CD4-positive, alpha-beta T cell (primary cell): Measurements from ENCODE around the gene UBD. TPM values are rescaled to one million over a fixed set of nuclear protein-coding genes. Genes with fewer than 3 reads are reported as not detected.

Experiments
- ATAC-seq: fragments of 200-7000 bp; cut with Tn5 transposase; one replicate; pipeline ENCODE4 v1.10.0; 2022; ENCODE audit warnings: mild to moderate bottlenecking; ENCODE audit not compliant: poor library complexity
- CTCF ChIA-PET: fragments of 350-600 bp; sonication (Branson Sonifier 250); formaldehyde crosslinking; loops from one replicate; lab custom pipeline; 2021; ENCODE audit warnings: antibody characterized with exemption, inconsistent platforms; lab: Charles Lee
- POLR2A ChIA-PET: fragments of 350-600 bp; sonication (Branson Sonifier 250); formaldehyde crosslinking; loops from one replicate; lab custom pipeline; 2021; ENCODE audit warnings: antibody characterized with exemption, inconsistent platforms; lab: Charles Lee
- DNase-seq, 14 experiments: peaks; one replicate each; pipeline ENCODE4 v3.0.0-alpha.2; 2013 to 2020; ENCODE audit warnings: mixed read lengths in 2 of 14
- H3K27ac ChIP-seq, 2 donors: one replicate each; pipeline versions ENCODE4 v1.5.1 to v1.7.0; 2013; ENCODE audit warnings: low read length in 2 of 2, low read depth in 1 of 2, mild to moderate bottlenecking in 1 of 2
- H3K27me3 ChIP-seq, 2 experiments: 1 replicate in 1 of 2; 2 replicates in 1 of 2; pipeline versions ENCODE4 v1.6.1 to v1.7.0; 2013; ENCODE audit warnings: low read length in 2 of 2, control low read depth in 1 of 2, mild to moderate bottlenecking in 1 of 2, moderate library complexity in 1 of 2; ENCODE audit not compliant: insufficient read depth in 2 of 2, control insufficient read depth in 1 of 2
- H3K36me3 ChIP-seq: one replicate; pipeline ENCODE4 v1.6.1; 2013; ENCODE audit warnings: low read length, control low read depth; ENCODE audit not compliant: insufficient read depth
- H3K4me1 ChIP-seq: one replicate; pipeline ENCODE4 v1.6.1; 2013; ENCODE audit warnings: low read length, control low read depth; ENCODE audit not compliant: insufficient read depth
- H3K4me3 ChIP-seq: one replicate; pipeline ENCODE4 v1.5.1; 2013; ENCODE audit warnings: mild to moderate bottlenecking, low read length, moderate library complexity
- H3K9me3 ChIP-seq, 2 experiments: 1 replicate in 1 of 2; 2 replicates in 1 of 2; pipeline versions ENCODE4 v1.6.1 to v1.7.0; 2013; ENCODE audit warnings: low read length in 2 of 2, mild to moderate bottlenecking in 2 of 2, control low read depth in 1 of 2, moderate library complexity in 1 of 2; ENCODE audit not compliant: control insufficient read depth in 1 of 2, insufficient read depth in 1 of 2
- H3K27ac Mint-ChIP-seq: one replicate; pipeline ENCODE4 v1.8.0; 2020; ENCODE audit warnings: mixed read lengths
- H3K27me3 Mint-ChIP-seq: one replicate; pipeline ENCODE4 v1.8.0; 2021; ENCODE audit warnings: mixed read lengths
- H3K36me3 Mint-ChIP-seq: one replicate; pipeline ENCODE4 v1.8.0; 2021; ENCODE audit warnings: low read depth, mixed read lengths
- H3K4me1 Mint-ChIP-seq: one replicate; pipeline ENCODE4 v1.8.0; 2021; ENCODE audit warnings: low read depth, mixed read lengths
- H3K4me3 Mint-ChIP-seq: one replicate; pipeline ENCODE4 v1.8.0; 2020; ENCODE audit warnings: mild to moderate bottlenecking, mixed read lengths
- H3K9me3 Mint-ChIP-seq: one replicate; pipeline ENCODE4 v1.8.0; 2020; ENCODE audit warnings: mixed read lengths
- CTCF ChIP-seq: fragments of 200-600 bp; IDR thresholded peaks from one replicate; pipeline ENCODE4 v1.8.0; 2022; ENCODE audit warnings: antibody characterized with exemption, mild to moderate bottlenecking
- intact Hi-C, 2 experiments: fragments of 100-400 bp; cut with DNase I in 1 of 2; cut with micrococcal nuclease in 1 of 2; formaldehyde crosslinking; loops; one replicate each; pipeline versions ENCODE4 v1.15.1 to v1.9.0; 2023 to 2025; cut with DNase I, micrococcal nuclease
- total RNA-seq, 174 experiments: library from RNA in 2 of 174; stranded (reverse) in 2 of 174; gene quantifications; one replicate each; pipeline ENCODE4 v1.2.3 and lab custom pipeline; 2021 to 2026

Gene UBD
- total RNA-seq, 2 experiments from 2014 or later: not detected

GRCh38 chr6:29520232-29520631 is 39.3 kb downstream of the UBD start:
- Histone ChIP-seq H3K27ac (no peak overlapping the region), H3K4me3 (no peak overlapping the region), H3K36me3 (no peaks in the 10 kb centered on the region), H3K27me3 (peaks cover 4 to 11% of the 10 kb centered on the region in 2 experiments), H3K9me3 (no peaks in the 10 kb centered on the region), H3K4me1 (peaks cover 4% of the 10 kb centered on the region)
- no peak for TF ChIP-seq CTCF
- DNase-seq: no peak
- intact Hi-C loops: no loop called here
- ChIA-PET CTCF (no interaction called here), POLR2A (no interaction called here)
- H3K9me3 Mint-ChIP-seq: no peaks in the 10 kb centered on the region
- no peaks in the 10 kb centered on the region for H3K36me3 Mint-ChIP-seq
- no peak for ATAC-seq
- H3K27me3 Mint-ChIP-seq: peaks cover 19% of the 10 kb centered on the region
- no peak overlapping the region for H3K27ac Mint-ChIP-seq
- H3K4me3 Mint-ChIP-seq: no peak overlapping the region
- H3K4me1 Mint-ChIP-seq: peaks cover 8% of the 10 kb centered on the region

GRCh38 chr6:29519291-29520010 is 40.1 kb downstream of the UBD start:
- Histone ChIP-seq H3K36me3 (no peaks in the 10 kb centered on the region), H3K4me3 (no peak overlapping the region), H3K4me1 (peaks cover 4% of the 10 kb centered on the region), H3K9me3 (no peaks in the 10 kb centered on the region), H3K27ac (no peak overlapping the region), H3K27me3 (peaks cover 4% of the 10 kb centered on the region in 2 experiments)
- peaks cover 8% of the 10 kb centered on the region for H3K4me1 Mint-ChIP-seq
- H3K9me3 Mint-ChIP-seq: no peaks in the 10 kb centered on the region
- no peaks in the 10 kb centered on the region for H3K36me3 Mint-ChIP-seq
- no peak for DNase-seq
- ChIA-PET CTCF (no interaction called here), POLR2A (no interaction called here)
- intact Hi-C loops: no loop called here
- H3K27me3 Mint-ChIP-seq: peaks cover 13% of the 10 kb centered on the region
- TF ChIP-seq CTCF: no peak
- H3K4me3 Mint-ChIP-seq: no peak overlapping the region
- H3K27ac Mint-ChIP-seq: no peak overlapping the region
- no peak for ATAC-seq

GRCh38 chr6:29517728-29518440 is 41.6 kb downstream of the UBD start:
- H3K9me3 ChIP-seq: no peaks in the 10 kb centered on the region

More at GRCh38 chr6:29517728-29518440, 41.6 kb downstream of the UBD start:
- ChIA-PET CTCF (no interaction called here), POLR2A (no interaction called here)
- TF ChIP-seq CTCF: no peak
- intact Hi-C loops: no loop called here
- Mint-ChIP-seq H3K27ac (no peak overlapping the region), H3K4me1 (peaks cover 8% of the 10 kb centered on the region), H3K4me3 (no peak overlapping the region), H3K36me3 (no peaks in the 10 kb centered on the region), H3K27me3 (peaks cover 10% of the 10 kb centered on the region), H3K9me3 (no peaks in the 10 kb centered on the region)
- Histone ChIP-seq H3K27ac (no peak overlapping the region), H3K4me1 (peaks cover 4% of the 10 kb centered on the region), H3K36me3 (no peaks in the 10 kb centered on the region), H3K27me3 (peaks cover 0 to 4% of the 10 kb centered on the region in 2 experiments), H3K4me3 (no peak overlapping the region)
- no peak for ATAC-seq
- DNase-seq: no peak
